Kidney (tissue), 14 donors: ENCODE measurements around the gene MFAP4. TPM values are rescaled to one million over a fixed set of nuclear protein-coding genes. Genes with fewer than 3 reads are reported as not detected.

Experiments
- DNase-seq, 5 donors: peaks; one replicate each; pipeline ENCODE4 v3.0.0-alpha.2; 2013 to 2020
- FAIRE-seq: peaks from 2 replicates; lab custom pipeline; 2012; peaks lifted over from hg19 to GRCh38; lab: Jason Lieb, UNC
- H3K27ac ChIP-seq, 2 donors: one replicate each; pipeline ENCODE4 v1.7.0; 2013; ENCODE audit warnings: low read depth in 2 of 2, low read length in 2 of 2, inconsistent platforms in 1 of 2
- H3K27me3 ChIP-seq: one replicate; pipeline ENCODE4 v1.7.1; 2013; ENCODE audit warnings: low read length, inconsistent platforms; ENCODE audit not compliant: control insufficient read depth, insufficient read depth
- H3K36me3 ChIP-seq, 3 donors: one replicate each; pipeline versions ENCODE4 v1.7.0 to v1.7.1; 2013; ENCODE audit warnings: low read length in 3 of 3, control low read depth in 1 of 3, inconsistent platforms in 1 of 3; ENCODE audit not compliant: insufficient read depth in 3 of 3, control insufficient read depth in 2 of 3
- H3K4me1 ChIP-seq, 3 donors: one replicate each; pipeline versions ENCODE4 v1.7.0 to v1.7.1; 2013; ENCODE audit warnings: low read length in 3 of 3, inconsistent platforms in 1 of 3, low read depth in 1 of 3; ENCODE audit not compliant: control insufficient read depth in 2 of 3, insufficient read depth in 2 of 3
- H3K4me3 ChIP-seq, 3 donors: one replicate each; pipeline versions ENCODE4 v1.7.0 to v1.8.1; 2013; ENCODE audit warnings: low read length in 3 of 3, control low read depth in 1 of 3, inconsistent platforms in 1 of 3
- H3K9ac ChIP-seq, 3 donors: one replicate each; pipeline versions ENCODE4 v1.7.0 to v1.7.1; 2013; ENCODE audit warnings: low read length in 3 of 3, control low read depth in 1 of 3, inconsistent platforms in 1 of 3
- H3K9me3 ChIP-seq, 3 donors: one replicate each; pipeline versions ENCODE4 v1.7.0 to v1.7.1; 2013; ENCODE audit warnings: low read length in 3 of 3, control low read depth in 1 of 3, inconsistent platforms in 1 of 3; ENCODE audit not compliant: control insufficient read depth in 2 of 3, insufficient read depth in 1 of 3
- intact Hi-C: fragments of 100-400 bp; cut with DNase I; formaldehyde crosslinking; loops from one replicate; pipeline ENCODE4 v1.11.1; 2022
- polyA plus RNA-seq: library from polyadenylated mRNA; stranded (reverse); fragments of 350-450 nt; fragmentation: Illumina TruSeq; extraction: RNeasy Lipid Tissue Mini Kit (QIAGEN cat#74804); gene quantifications from one replicate; pipeline ENCODE4 v1.2.3, GENCODE V29; 2014; ENCODE audit warnings: low read depth, low replicate concordance; ENCODE audit not compliant: insufficient read depth
- total RNA-seq: library from RNA; stranded (reverse); fragmentation: NEBNext Ultra II Directional; extraction: Animal tissue kit (Norgen Biotek cat#: 25700); gene quantifications from one replicate; pipeline ENCODE4 v1.2.1, GENCODE V29; 2021
- TF ChIP-seq, protein P1 (sequence below): IDR thresholded peaks from 3 replicates; pipeline ENCODE4 v1.5.1; 2012; ENCODE audit warnings: mild to moderate bottlenecking, moderate library complexity, borderline replicate concordance; ENCODE audit not compliant: insufficient read depth; ENCODE audit errors: extremely low read depth
- donor health status: control.
- donor health status: control.
- donor health status: control.
- donor health status: control.
- donor health status: control.
- donor health status: DM: yes; HTN: yes; CAD: no.
- donor health status: Normal renal cell carcinoma (clear cell type).

The MFAP4 gene
- total and polyA plus RNA-seq, 2 donors from 2014 or later = 27.6 to 51.1 TPM

DNA sequence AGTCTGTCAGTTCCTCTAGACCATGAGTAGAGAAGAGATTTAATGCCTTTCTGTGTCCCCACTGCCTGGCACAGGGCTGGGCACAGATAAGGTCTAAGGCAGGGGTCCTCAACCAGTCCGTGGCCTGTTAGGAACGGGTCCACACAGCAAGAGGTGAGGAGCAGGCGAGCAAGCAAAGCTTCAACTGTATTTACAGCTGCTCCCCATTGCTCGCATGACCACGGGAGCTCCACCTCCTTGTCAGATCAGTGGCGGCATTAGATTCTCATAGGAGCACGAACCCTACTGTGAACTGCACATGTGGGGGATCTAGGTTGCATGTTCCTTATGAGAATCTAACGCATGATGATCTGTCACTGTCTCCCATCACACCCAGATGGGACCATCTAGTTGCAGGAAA lies 26.2 kb downstream of the MFAP4 start:
- peaks cover 0 to 10% (median 0%) of the 10 kb centered on the region in 3 donors for H3K36me3 ChIP-seq
- no peaks in the 10 kb centered on the region for H3K27me3 ChIP-seq
- H3K4me1 ChIP-seq = peaks cover 0 to 5% (median 0%) of the 10 kb centered on the region in 3 donors
- DNase-seq (no peak), FAIRE-seq (no peak)
- no peak overlapping the region for H3K9ac ChIP-seq
- no peak overlapping the region for H3K27ac ChIP-seq
- intact Hi-C loops = loop anchor here (10.0 kb wide), 1 partner anchor 84 kb away; no protein-coding TSS in a partner anchor
- H3K4me3 ChIP-seq = no peak overlapping the region
- TF ChIP-seq, protein P1, sequence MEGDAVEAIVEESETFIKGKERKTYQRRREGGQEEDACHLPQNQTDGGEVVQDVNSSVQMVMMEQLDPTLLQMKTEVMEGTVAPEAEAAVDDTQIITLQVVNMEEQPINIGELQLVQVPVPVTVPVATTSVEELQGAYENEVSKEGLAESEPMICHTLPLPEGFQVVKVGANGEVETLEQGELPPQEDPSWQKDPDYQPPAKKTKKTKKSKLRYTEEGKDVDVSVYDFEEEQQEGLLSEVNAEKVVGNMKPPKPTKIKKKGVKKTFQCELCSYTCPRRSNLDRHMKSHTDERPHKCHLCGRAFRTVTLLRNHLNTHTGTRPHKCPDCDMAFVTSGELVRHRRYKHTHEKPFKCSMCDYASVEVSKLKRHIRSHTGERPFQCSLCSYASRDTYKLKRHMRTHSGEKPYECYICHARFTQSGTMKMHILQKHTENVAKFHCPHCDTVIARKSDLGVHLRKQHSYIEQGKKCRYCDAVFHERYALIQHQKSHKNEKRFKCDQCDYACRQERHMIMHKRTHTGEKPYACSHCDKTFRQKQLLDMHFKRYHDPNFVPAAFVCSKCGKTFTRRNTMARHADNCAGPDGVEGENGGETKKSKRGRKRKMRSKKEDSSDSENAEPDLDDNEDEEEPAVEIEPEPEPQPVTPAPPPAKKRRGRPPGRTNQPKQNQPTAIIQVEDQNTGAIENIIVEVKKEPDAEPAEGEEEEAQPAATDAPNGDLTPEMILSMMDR = no peak
- H3K9me3 ChIP-seq = no peaks in the 10 kb centered on the region

DNA sequence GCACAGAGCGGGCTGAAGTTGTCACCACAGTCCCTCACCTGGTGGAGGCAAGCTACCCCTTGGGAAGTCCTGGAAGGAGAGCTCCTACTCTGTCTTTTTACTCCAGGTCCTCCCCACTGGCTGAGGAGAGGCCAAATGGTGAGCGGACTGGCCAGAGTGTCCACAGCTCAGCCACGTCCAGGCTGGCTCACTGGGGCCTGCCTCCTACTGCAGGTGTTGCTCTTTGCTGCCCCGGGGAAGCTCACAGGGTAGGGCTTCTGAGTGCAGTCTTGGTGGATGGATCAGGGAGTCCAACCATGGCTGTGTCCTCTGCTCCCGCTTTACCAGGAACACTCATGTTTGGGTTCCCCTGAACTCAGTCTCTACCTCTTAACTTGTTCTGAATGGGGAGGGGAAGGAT lies 27.1 kb downstream of the MFAP4 start:
- no peak for FAIRE-seq
- no peaks in the 10 kb centered on the region for H3K9me3 ChIP-seq
- TF ChIP-seq, protein P1 = no peak
- no peaks in the 10 kb centered on the region for H3K27me3 ChIP-seq
- H3K27ac ChIP-seq = no peak overlapping the region
- H3K4me1 ChIP-seq = peaks cover 0 to 5% (median 0%) of the 10 kb centered on the region in 3 donors
- H3K4me3 ChIP-seq = no peak overlapping the region
- peaks cover 0 to 10% (median 0%) of the 10 kb centered on the region in 3 donors for H3K36me3 ChIP-seq
- no peak overlapping the region for H3K9ac ChIP-seq
- no peak for DNase-seq
- intact Hi-C loops = loop anchor here (10.0 kb wide), 1 partner anchor 85 kb away; no protein-coding TSS in a partner anchor

DNA sequence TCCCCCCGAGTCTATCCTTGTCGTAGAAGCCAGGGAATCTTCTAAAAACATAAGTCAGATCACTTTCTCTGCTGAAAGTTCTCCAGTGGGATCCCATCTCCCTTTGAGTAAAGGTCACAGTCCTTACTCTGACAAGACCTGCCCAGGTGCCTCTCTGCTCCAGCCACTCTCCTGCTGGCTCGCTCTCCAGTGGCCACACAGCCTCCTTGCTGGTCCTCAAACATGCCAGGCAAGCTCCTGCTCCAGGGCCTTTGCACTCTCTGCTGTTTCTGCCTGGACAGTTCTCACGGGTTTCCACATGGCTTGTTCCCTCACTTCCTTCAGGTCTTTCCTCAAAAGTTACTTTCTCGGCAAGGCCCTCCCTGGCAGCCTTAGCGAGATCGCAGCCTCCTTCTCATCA lies 27.8 kb downstream of the MFAP4 start:
- H3K9ac ChIP-seq = no peak overlapping the region
- H3K27ac ChIP-seq = no peak overlapping the region
- peaks cover 0 to 10% (median 0%) of the 10 kb centered on the region in 3 donors for H3K36me3 ChIP-seq
- intact Hi-C loops = no loop called here
- no peak for FAIRE-seq
- H3K4me3 ChIP-seq = no peak overlapping the region
- no peak for DNase-seq
- TF ChIP-seq, protein P1 = no peak
- H3K4me1 ChIP-seq = peaks cover 0 to 5% (median 0%) of the 10 kb centered on the region in 3 donors
- no peaks in the 10 kb centered on the region for H3K9me3 ChIP-seq
- H3K27me3 ChIP-seq = no peaks in the 10 kb centered on the region

DNA sequence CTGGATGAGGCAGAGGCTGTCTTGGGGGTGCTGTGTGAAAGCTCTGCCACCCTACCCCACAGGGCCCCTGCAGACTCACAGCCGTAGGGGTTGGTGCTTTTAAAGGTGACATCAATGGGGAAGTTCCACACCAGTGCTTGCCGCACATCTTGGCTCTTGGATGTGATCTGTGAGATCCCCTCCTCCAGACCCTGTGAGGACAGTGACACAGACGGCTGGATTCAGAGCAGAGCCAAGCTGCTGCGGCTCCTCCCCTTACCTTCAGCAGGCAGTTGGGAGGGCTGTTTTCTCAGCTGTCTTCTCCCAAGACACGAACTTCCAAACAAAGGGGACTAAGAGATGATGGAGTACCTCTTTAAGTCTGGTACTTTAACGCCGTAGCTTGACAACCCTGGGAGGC lies 29.2 kb downstream of the MFAP4 start:
- DNase-seq = peak in 3 of 5 donors; percentile 58 to 64 (median 60)
- H3K27ac ChIP-seq = no peak overlapping the region
- peaks cover 0 to 5% (median 0%) of the 10 kb centered on the region in 3 donors for H3K4me1 ChIP-seq
- H3K27me3 ChIP-seq = no peaks in the 10 kb centered on the region
- H3K9me3 ChIP-seq = no peaks in the 10 kb centered on the region
- TF ChIP-seq, protein P1 = no peak
- H3K9ac ChIP-seq = no peak overlapping the region
- FAIRE-seq = no peak
- no peak overlapping the region for H3K4me3 ChIP-seq
- H3K36me3 ChIP-seq = peaks cover 0 to 10% (median 0%) of the 10 kb centered on the region in 3 donors
- intact Hi-C loops = no loop called here
